Measurements from ENCODE around the gene PCK2.

- no peak for TF ChIP-seq TAF1 (IDR thresholded peaks at IDR 0.05; ENCODE audit: borderline replicate concordance, low read depth, low read length)
- TF ChIP-seq POLR2A (IDR thresholded peaks at IDR 0.05; ENCODE audit: low read depth, low read length): no peak
Observed at GRCh38 chr14:24150567-24150966, 56.5 kb downstream of the PCK2 start.

All from GM12892 (cell line).